Activated CD4-positive, alpha-beta T cell treated with anti-CD3 and anti-CD28 coated beads, Interleukin-10, Interleukin-2, amounts not matched to agents 100 ng/mL and 50 ng/mL, durations not matched to agents 16 hours and 8 hours (primary cell): Measurements from ENCODE around the gene PTPRN2.
"Not testable (repeated sequence)": the region's sequence is repeated elsewhere in the genome, so short reads cannot be mapped to it uniquely, and the experiment has no call there.

ENCODE experiments used
- DNase-seq: peaks from one replicate; pipeline ENCODE4 v3.0.0-alpha.2; 2020

PTPRN2 gene

GRCh38 chr7:157998884-157999552 is 588.6 kb downstream of the PTPRN2 start:
- DNase-seq: no peak

- DNase-seq: no peak
Measured at GRCh38 chr7:157997471-157997870, 590.2 kb downstream of the PTPRN2 start.

- DNase-seq: no peak
Measured at GRCh38 chr7:157997080-157997440, 590.6 kb downstream of the PTPRN2 start.

- DNase-seq: no peak
Measured at GRCh38 chr7:157996359-157997079, 591.1 kb downstream of the PTPRN2 start.

GRCh38 chr7:157995815-157996214 is 591.8 kb downstream of the PTPRN2 start:
- no peak for DNase-seq

GRCh38 chr7:157994319-157994718 is 593.3 kb downstream of the PTPRN2 start:
- no peak for DNase-seq

- DNase-seq: no peak
Measured at GRCh38 chr7:157993406-157994105, 594.1 kb downstream of the PTPRN2 start.

GRCh38 chr7:157992511-157993160 is 595.0 kb downstream of the PTPRN2 start:
- DNase-seq: no peak

GRCh38 chr7:157991761-157992160 is 595.9 kb downstream of the PTPRN2 start:
- DNase-seq: no peak

- DNase-seq: no peak
Measured at GRCh38 chr7:157991351-157991750, 596.3 kb downstream of the PTPRN2 start.

GRCh38 chr7:157990881-157991250 is 596.8 kb downstream of the PTPRN2 start:
- no peak for DNase-seq

- DNase-seq: no peak
Measured at GRCh38 chr7:157990226-157990880, 597.3 kb downstream of the PTPRN2 start.

GRCh38 chr7:157989589-157989988 is 598.0 kb downstream of the PTPRN2 start:
- no peak for DNase-seq

GRCh38 chr7:157987906-157988305 is 599.7 kb downstream of the PTPRN2 start:
- DNase-seq: no peak

GRCh38 chr7:157986051-157986450 is 601.6 kb downstream of the PTPRN2 start:
- DNase-seq: no peak

GRCh38 chr7:157985636-157986035 is 602.0 kb downstream of the PTPRN2 start:
- DNase-seq: no peak

- DNase-seq: no peak
Measured at GRCh38 chr7:157984423-157985163, 603.0 kb downstream of the PTPRN2 start.

GRCh38 chr7:157983502-157984422 is 603.9 kb downstream of the PTPRN2 start:
- no peak for DNase-seq

- no peak for DNase-seq
Measured at GRCh38 chr7:157981778-157982177, 605.8 kb downstream of the PTPRN2 start.

- DNase-seq: no peak
Measured at GRCh38 chr7:157980774-157981173, 606.8 kb downstream of the PTPRN2 start.

- DNase-seq: not testable (repeated sequence)
Measured at GRCh38 chr7:157980341-157980731, 607.3 kb downstream of the PTPRN2 start.
